ENCODE data around the gene FKTN.

The FKTN gene

DNA sequence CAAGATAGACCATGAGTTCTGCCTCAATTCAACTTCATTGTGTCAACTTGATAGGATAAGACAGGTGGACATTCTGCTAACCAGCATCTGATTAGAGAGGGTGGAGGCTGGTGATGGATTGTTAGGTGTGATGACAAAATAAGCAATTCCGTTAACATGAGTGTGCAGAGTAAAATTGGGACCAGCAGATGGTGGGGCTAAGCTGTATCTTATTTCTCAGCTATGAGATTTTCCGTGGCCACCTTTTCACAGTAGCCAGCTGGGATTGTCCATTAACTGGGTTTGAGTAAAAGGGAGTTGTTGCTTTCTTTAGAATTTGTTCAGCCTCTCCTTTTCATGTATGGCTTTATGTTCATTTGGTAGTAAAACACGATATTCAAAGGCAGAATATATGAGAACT is 75.5 kb downstream of the FKTN start:
- DNase-seq: no peak

DNA sequence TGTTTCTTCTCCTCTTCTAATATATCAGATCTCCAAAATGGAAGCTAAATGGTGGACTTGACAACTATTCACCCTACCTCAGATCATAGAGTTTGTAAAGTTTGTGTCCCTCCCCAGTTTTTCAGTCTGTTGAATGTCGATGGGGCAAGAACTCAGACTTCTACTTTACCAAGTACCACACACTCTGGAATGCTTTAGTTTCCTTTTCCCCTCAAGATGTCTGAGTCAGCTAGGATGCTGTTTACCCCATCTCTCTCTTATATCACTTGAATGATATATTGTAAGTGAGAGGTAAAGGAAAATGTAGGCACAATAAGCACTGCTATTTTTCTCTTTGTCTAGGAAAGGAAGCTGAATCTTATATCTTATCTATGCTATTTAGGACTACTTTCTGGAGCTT is 78.4 kb downstream of the FKTN start:
- no peak for DNase-seq

DNA sequence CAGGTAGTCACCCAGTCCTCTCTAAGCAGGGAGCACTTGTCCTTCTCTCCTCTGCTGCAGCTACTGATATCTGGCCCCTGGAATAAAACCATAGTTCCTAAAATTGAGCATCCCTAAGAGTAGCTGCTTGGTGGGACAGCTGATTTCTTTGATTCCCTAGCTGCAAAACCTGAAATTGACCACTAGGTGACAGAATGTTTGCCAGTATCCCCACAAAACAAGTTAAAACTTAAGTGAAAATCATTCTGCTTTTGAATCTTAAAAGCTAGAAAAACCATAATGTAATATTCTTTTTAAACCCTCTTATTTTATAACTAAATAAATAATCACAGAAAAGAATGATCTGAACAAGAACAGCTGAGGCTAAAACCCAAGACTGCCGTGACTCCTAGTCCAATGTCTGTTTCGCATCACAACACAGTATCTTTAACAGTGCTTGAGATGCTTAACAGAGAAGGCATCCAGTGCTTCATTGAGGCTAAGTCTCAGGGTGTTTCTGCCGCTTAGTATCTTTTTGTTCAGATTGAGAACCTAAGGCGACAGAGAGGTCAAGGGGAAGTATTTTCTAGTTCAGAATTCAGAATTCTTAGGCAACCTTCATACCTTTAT is 80.0 kb downstream of the FKTN start:
- DNase-seq: no peak

DNA sequence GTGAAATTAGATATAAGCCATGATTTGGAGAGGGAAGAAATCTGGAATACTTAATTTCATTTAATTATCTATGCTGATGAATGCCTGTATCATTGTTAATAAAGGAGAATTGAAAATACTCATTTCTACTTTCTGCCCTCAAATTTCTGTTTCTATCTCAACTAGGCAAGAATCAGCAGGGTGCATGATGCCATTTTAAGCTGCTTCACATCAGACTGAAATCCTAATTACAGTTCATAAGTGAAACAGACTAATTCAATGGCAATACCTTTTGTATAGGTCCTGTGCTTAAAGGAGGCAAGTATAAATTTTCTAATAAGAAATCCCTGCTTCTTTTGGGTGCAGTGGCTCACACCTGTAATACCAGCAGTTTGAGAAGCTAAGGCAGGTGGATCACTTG is 82.0 kb downstream of the FKTN start:
- DNase-seq: no peak

DNA sequence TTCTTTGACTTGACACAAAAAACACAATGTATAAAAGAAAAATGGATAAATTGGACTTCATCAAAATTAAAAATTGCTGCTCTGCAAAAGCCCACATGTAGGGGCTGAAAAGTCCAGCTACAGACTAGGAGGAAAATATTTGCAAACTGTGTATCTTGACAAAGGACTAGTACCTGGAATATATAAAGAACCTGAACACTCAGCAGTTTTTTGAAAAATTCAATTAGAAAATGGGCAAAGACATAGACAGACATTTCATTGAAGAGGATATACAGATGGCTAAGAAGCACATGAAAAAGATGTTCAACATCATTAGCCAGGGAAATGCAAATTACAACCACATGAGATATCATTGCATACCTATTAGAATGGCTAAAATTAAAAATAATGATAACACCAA is 85.9 kb downstream of the FKTN start:
- no peak for DNase-seq

DNA sequence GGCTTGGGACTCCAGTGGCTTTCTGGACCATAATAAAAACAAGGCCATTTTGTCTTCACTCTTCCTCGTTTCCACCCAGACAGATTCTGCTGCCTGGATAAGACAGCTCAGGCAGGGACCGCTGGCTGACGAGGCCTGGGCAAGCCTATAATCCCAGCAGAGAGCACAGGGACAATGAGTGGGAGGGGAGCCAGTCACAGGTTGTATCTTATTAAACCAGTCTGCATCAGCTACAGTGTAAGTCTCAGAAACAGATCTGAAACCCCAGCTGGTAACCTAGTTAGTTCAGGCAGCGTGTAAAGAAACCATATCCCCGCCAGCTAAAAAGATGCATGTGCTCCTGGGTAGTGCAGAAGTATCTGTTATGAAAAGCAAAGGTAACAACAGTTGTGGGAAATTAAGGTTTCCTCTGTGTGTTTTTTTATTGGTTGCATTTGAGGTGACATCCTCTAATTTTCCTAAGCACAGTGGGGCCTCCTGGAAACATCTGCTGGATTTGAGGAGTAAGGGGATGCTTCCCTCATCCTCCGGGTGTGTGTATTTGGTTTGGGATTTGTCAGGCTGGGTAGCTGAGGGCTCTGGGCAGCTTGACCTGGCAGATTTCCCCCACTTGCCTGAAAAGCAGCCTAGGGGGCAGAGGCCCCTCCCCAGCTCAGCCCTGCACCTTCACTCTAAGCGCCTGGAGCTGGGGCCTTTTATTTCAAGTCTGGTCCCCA is 89.1 kb downstream of the FKTN start:
- DNase-seq: no peak

DNA sequence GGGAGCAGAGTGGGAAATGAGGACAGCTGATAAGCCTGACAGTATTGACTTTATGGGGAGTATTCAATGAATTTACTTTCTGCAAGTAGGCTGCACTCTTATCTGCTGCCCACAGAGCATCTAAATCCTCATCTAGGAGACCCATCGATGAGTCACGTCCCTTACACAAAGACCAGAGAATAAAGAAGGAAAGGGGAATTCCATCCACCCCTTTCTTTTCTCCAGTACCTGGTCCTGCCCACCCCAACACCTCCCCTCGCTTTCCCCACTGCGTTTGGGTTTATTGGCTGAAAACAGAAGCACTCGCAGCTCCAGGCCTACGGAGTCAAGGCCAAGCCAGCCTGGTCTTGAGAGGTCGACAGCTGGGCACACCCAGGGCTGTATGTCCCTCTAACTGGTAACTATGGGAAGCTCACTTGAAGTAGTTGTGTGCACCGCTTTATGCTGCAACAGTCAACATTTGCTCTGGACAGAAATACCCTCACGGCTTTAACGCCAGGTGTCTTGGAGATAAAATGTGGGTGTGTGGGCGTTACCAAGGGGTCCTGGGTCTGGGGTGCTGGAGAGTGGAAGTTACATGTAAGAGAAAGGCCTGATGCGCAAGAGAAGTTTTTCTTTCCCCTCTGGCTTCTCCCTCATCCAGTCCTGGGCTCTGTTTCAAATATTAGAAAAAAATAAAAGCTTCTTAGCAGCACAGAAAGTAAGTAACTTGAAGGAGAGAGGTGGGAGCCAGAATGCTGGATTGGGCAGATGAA is 89.8 kb downstream of the FKTN start:
- DNase-seq: no peak

DNA sequence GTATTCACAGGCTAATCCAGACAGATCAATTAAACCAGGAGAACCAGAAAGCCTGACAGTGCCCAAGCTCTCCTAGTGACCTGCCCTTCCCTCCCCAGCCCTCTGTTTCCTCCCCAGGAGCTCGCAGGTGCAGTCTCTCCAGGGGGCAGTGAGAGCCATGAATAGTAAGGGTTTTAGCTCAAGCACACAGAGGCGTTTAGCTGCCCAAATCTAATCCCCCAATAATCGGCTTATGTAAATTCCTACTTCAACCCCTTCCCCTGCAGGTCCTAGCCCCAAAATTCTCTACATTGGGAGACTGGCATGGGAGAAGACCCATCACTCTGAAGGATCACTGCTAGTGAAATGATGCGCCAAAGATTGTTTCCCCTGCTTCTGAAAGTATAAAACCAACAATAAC is 93.9 kb downstream of the FKTN start:
- no peak for DNase-seq

DNA sequence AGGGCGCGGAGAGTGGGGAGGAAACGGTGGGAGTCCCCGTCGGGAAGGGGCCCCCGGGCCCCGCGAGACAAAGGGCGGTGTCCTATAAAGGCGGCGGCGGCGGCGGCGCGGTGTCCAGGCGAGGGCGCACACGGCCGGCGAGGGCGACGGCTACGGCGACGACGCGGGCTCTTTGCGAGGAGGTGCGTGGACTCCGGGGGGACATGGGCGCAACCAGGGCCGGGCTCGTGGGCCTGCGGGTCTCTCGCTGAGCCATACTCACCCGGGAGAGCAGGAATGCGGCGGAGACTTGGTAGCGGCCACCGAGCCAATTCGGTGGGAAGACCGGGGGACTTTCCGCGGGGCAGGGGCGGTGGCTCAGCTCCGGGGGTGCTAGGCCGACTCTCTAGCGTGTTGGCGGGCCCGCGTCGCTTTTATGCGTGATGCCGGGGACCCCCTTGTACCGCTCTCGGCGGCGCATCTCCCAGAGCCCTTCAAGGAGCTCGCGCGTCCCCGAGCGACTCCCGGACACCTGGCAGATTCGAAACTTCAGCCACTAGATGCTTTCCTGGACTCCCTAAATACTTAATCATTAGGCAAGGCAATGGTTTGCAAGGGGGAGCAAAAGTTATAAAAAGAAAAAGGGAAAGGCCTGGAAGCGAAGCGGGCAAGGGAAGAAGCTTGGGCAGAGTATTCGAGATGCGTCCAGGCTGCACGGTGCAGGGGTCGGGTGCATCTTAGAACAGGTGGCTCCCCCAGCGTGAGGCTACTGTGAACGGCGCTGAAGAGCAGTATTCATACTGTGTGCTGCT is 98.4 kb downstream of the FKTN start:
- DNase-seq: no peak

DNA sequence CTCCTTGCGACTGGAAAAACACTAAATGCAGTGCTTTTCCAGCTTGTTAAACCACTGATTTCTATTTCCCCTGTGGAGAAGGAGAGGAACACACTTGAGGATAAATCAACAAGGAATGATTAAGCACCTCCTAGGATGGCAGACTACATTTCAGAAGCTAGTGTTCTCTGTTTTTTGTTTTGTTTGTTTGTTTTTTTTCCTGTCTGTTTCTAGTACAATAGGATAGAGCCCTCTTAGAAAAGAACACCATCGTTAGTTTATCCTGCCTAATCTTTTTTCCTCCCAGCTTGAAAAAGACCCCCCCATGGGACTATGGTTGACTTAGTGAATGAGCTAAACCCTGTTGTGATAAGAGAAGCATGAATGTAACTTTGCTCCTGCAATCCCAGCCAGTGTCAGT is 100.4 kb downstream of the FKTN start:
- no peak for DNase-seq

DNA sequence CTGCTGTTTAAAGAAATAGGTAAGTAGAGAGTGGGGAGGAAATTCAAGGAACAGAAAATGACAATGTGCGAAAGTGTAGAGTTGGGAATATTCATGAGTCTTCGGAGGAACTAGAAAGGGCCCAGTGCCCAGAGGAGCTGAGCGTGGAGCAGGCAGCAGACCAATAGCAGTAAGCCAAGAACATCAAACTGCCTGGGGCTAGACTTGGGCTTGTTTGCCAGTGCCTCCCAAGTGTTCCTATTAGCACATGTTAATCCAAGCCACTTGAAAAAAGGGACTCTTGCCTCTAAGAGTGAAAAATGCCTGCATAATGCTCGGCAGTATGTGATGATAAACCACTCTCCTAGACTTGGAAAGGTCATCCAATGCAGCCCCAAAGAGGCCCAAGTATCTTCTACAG is 103.1 kb downstream of the FKTN start:
- DNase-seq: no peak

DNA sequence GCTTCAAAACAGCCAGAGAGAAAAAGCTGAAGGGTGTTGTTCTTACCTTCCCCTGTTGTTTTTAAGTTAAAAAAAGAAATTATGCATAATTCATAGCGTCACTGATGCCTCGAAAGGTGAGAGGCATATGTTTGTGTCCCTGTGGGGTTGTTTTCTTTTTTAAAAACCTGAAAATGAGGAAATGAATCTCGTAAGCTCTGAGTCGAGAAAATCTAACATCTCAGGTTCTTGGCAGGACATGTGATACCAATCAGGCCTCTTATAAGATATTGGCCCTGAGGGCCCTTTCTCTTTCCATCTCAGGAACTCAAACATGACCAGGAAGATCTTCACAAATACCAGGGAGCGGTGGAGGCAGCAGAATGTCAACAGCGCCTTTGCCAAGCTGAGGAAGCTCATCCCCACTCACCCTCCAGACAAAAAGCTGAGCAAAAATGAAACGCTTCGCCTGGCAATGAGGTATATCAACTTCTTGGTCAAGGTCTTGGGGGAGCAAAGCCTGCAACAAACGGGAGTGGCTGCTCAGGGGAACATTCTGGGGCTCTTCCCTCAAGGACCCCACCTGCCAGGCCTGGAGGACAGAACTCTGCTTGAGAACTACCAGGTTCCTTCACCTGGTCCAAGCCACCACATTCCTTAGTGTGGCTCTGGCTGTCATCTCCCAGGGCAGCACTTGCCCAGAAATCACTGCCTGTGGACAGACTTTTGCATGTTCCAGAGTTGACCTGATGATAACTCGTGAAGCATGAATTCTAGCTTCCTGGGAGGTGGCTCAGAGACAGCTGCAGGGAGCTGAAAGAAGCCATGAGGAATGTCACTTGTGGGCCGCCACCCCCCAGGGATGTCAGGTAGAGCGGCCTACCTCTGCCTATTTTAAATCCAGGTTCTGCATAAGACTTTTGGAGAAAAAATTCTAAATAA is 104.5 kb downstream of the FKTN start, which contains the start of gene TAL2:
TSS of gene TAL2 (plus strand) at position 274 of the 921 bp plus-strand sequence. CDS start at position 314, 40 bp downstream.
- DNase-seq: no peak

DNA sequence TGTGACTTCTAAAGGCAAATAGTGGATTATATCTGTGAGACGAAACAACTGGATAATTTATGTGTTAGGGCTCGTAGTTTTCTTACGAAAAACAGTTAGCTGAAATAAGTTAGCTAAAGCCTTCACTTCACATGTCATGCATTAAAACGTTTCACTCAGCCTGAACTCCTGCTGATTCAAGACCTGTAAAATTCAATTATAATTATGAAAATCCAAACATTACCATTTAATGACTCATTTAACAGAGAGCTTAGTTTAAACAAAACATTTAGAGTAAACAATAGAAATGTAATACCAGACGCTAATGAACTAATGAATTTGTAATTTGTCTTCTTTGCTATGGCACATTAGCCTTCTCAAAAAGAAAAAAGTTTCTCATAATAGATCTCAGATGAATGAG is 106.0 kb downstream of the FKTN start:
- DNase-seq: no peak

DNA sequence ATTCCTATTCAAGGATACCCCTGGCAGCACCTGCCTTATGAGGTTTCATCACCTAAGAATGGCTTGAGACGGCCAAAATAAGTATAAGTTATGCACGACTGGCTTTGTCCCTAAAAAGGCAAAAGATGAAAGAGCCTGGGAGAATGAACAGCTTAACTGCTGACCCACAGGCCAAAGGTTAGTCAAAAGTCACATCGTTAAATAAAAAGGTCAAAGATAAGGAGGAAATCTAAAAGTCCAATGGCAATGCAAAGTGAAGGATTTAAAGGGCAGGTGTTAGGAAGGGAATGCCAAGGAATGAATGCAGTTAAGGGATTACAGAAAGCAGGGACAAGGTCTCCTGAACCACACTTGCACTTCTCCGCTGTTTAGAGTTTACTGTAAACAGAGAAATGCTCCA is 109.9 kb downstream of the FKTN start:
- no peak for DNase-seq

DNA sequence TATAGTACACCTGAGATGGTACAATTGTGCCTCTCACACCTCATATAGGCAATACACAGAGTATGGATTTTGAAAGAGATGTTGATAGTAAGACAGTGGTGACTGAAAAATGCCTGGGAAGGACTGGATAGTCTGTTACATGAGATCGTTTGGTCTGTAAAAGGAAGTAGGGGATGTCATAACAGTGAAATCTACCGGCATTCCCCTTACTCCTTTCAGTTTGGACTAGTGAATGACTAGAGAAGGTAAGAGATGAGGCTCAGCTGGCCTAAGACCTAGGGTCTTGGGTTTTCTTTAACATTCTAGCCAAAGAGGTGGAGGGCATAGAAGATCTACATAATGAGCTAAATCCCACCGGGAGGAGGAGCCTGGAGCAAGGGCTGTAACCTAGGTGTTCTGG is 112.4 kb downstream of the FKTN start:
- no peak for DNase-seq

DNA sequence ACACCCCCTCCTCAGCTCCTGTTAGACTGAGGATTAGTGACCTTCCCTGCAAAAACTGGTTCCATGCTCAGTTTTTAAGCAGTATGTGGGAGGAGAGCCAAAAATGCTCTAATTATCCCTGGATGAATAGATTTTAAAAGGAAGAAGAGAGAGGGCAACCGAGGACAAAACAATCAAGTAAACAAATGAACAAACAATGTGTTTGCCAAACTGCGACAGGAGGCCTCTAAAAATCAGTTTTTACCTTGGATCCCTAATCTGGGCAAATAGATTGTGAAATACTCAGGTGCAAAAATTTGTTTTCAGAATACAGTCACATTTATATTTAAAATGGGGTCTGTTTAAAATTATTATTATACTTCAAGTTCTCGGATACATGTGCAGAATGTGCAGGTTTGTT is 112.8 kb downstream of the FKTN start:
- DNase-seq: no peak

DNA sequence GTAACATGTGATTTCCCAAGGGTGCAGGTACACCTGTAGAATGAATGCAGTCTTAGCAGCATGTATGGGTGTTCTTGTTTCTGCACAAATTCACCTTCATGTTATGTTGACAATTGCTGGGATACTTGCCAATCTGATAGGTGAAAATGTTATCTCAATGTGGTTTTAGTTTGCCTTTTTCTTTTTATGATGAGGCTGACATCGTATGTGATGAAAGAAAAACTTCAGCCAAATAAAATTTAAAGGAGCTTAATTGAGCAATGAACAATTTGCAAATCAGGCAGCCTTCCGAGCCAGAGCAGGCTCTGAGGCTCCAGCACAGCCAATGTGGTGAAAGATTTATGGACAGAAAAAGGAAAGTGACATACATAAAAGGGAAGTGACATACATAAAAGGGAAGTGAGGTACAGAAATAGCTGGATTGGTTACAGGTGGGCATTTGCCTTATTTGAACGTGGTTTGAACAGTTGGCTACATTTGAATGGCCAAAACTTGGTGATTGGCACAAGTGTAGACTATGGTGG is 114.8 kb downstream of the FKTN start:
- no peak for DNase-seq

DNA sequence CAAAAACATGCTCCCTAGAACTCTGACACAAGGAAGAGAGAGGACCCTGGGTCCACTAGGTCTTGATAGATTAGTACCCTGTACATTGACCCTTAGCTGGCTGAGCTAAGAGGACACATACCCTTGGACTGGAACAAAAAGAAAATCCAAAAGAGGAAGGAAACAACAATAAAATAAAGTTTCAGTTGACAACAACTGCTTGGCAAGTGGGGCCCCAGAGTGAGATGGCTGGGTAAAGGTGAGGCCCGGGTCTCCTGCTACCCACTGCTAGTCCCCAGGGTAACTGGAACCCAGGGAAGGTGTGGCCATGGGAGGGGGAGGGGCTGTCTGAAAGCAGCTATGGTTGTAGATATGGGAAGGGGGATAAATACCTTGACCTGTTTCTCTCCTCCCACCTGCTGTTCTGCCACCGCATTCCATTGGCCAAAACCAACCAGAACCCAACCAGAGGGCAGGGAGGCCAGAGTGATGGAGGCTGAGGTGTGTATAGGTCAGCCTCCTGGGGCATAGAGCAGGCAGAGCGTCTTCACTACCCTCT is 116.0 kb downstream of the FKTN start:
- DNase-seq: no peak

DNA sequence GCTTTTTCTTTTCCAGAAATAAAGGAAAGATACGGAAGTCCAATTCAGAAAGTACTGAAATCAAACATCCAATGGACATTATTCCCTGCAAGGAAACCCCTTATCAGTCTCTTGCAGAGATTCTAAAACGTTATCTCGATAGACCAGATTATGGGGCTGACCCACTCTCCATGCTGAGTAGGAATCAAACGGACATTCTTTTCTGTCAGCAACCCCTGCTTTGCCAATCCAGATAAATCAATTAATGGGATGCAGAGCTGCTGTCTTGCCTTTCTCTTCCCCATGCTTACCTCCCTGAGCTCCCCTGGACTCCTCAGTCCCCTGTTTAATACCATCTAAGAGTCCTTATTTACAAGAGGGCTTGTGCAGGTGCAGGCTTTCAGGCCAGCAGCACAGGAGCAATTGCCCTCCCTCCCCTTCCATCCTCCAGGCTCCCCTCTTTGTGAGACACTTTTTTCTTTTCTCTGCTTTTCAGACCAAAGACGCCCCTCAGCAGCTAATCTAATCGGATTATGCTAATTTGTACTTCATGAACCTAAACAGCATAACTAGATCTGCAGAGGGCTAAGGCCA is 118.5 kb downstream of the FKTN start:
- no peak for DNase-seq

DNA sequence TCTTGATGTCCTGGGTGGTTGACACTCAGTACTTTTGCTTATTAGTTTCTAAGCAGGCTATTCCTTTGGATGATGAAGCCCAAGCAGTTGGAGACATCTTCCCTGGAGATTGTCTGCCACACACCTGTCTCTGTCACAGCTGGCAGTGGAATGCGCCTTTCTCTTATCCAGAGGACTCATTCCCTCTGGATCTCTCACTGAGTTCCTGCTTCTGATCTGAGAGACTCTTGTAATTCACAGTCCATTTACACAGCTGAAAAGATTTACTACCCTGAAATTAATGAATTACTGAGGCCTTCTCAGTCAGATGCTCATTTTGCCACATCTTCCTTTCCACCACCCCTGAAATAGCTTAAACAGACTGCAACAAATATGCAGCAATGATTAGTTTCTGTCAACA is 120.2 kb downstream of the FKTN start:
- no peak for DNase-seq

DNA sequence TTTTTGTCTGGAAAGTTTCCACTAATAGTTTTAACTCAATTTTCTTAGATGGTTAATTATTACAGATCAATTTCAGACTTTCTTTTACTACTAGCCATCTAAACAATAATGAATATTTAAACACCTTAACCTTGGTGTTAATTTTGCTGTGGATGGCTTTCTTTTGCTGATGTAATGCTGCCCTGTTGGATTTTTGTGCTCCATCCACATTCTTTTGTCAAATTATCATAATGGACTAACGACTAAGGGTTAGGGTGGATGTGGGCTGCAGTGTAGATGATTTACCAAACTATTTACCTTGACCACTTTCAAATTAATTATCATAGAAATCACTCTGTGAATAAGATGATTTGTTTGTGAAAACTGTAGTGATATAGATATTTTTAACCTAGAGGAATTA is 120.8 kb downstream of the FKTN start:
- DNase-seq: no peak

Data from cortex of kidney (tissue), 1 donor.